WTC11 (cell line): ENCODE data around the gene MCOLN3.

ENCODE experiments used
- AFF4 ChIP-seq: sonication (generic); formaldehyde crosslinking; IDR thresholded peaks from 2 replicates; pipeline ENCODE4 v1.8.1; 2023; ENCODE audit warnings: mild to moderate bottlenecking, missing genetic modification reagents, borderline replicate concordance
- ATF2 ChIP-seq: sonication (generic); formaldehyde crosslinking; IDR thresholded peaks from 2 replicates; pipeline ENCODE4 v1.8.1; 2022; ENCODE audit warnings: low read depth, missing genetic modification reagents, borderline replicate concordance
- ATF3 ChIP-seq: sonication (generic); formaldehyde crosslinking; conservative IDR thresholded peaks from 2 replicates; pipeline ENCODE4 v1.8.1; 2022; ENCODE audit warnings: mild to moderate bottlenecking, missing genetic modification reagents
- ATF6 ChIP-seq: sonication (generic); formaldehyde crosslinking; IDR thresholded peaks from 2 replicates; pipeline ENCODE4 v1.8.1; 2023; ENCODE audit warnings: mild to moderate bottlenecking, missing genetic modification reagents
- CBFB ChIP-seq: sonication (generic); formaldehyde crosslinking; IDR thresholded peaks from 2 replicates; pipeline ENCODE4 v1.8.1; 2022; ENCODE audit warnings: mild to moderate bottlenecking, low read depth, missing genetic modification reagents
- CTCF ChIP-seq: fragments of 200-600 bp; IDR thresholded peaks from 2 replicates; pipeline ENCODE4 v1.8.0; 2022; ENCODE audit warnings: antibody characterized with exemption
- ETV6 ChIP-seq: sonication (generic); formaldehyde crosslinking; IDR thresholded peaks from 2 replicates; pipeline ENCODE4 v1.8.1; 2022; ENCODE audit warnings: mild to moderate bottlenecking, missing genetic modification reagents
- MAX ChIP-seq: sonication (generic); formaldehyde crosslinking; IDR thresholded peaks from 2 replicates; pipeline ENCODE4 v1.8.0; 2022; ENCODE audit warnings: mild to moderate bottlenecking, missing genetic modification reagents
- MYBL2 ChIP-seq: sonication (generic); formaldehyde crosslinking; IDR thresholded peaks from 2 replicates; pipeline ENCODE4 v1.8.1; 2023; ENCODE audit warnings: mild to moderate bottlenecking, moderate library complexity, missing genetic modification reagents
- RELA ChIP-seq: sonication (generic); formaldehyde crosslinking; IDR thresholded peaks from 2 replicates; pipeline ENCODE4 v1.8.1; 2022; ENCODE audit warnings: missing genetic modification reagents, mild to moderate bottlenecking, borderline replicate concordance
- TEAD4 ChIP-seq: sonication (generic); formaldehyde crosslinking; IDR thresholded peaks from 2 replicates; pipeline ENCODE4 v1.8.0; 2022; ENCODE audit warnings: mild to moderate bottlenecking, missing genetic modification reagents
- TP53 ChIP-seq: sonication (generic); formaldehyde crosslinking; IDR thresholded peaks from 2 replicates; pipeline ENCODE4 v1.8.1; 2023; ENCODE audit warnings: mild to moderate bottlenecking, missing genetic modification reagents
- USF2 ChIP-seq: sonication (generic); formaldehyde crosslinking; IDR thresholded peaks from 2 replicates; pipeline ENCODE4 v1.8.1; 2023; ENCODE audit warnings: mild to moderate bottlenecking, missing genetic modification reagents, moderate library complexity
- ZNF317 ChIP-seq: sonication (generic); formaldehyde crosslinking; IDR thresholded peaks from 2 replicates; pipeline ENCODE4 v1.8.1; 2023; ENCODE audit warnings: low read depth, mild to moderate bottlenecking, moderate library complexity, missing genetic modification reagents, borderline replicate concordance

- TF ChIP-seq ATF2 (CRISPR knock-in tag): no peak
- no peak for TF ChIP-seq ATF6 (CRISPR knock-in tag)
- TF ChIP-seq CTCF: no peak
- TF ChIP-seq ATF3: no peak
- no peak for TF ChIP-seq MYBL2 (CRISPR knock-in tag)
- no peak for TF ChIP-seq RELA (CRISPR knock-in tag)
- TF ChIP-seq CBFB (CRISPR knock-in tag): no peak
- TF ChIP-seq TP53 (CRISPR knock-in tag): no peak
- no peak for TF ChIP-seq AFF4 (CRISPR knock-in tag)
- TF ChIP-seq ZNF317: no peak
- TF ChIP-seq USF2 (CRISPR knock-in tag): no peak
- no peak for TF ChIP-seq TEAD4 (CRISPR knock-in tag)
- TF ChIP-seq ETV6 (CRISPR knock-in tag): no peak
- no peak for TF ChIP-seq MAX (CRISPR knock-in tag)
These were observed 39.5 kb upstream of the MCOLN3 start for GRCh38 chr1:85087659-85088407.
